Choroid plexus epithelial cell (primary cell): Measurements from ENCODE around the gene DIDO1.

Source experiments
- DNase-seq: peaks from one replicate; pipeline ENCODE4 v3.0.0-alpha.2; 2010; ENCODE audit warnings: low read depth
- H3K4me3 ChIP-seq: 2 replicates; pipeline ENCODE4 v1.5.1; 2011; ENCODE audit warnings: low read depth, mild to moderate bottlenecking, control low read depth, low read length, moderate library complexity
- TF ChIP-seq, protein P1 (sequence below): conservative IDR thresholded peaks from 2 replicates; pipeline ENCODE4 v1.5.1; 2011; ENCODE audit warnings: low read depth, mild to moderate bottlenecking, control low read depth, inconsistent platforms, low read length, moderate library complexity

DIDO1 gene

DNA sequence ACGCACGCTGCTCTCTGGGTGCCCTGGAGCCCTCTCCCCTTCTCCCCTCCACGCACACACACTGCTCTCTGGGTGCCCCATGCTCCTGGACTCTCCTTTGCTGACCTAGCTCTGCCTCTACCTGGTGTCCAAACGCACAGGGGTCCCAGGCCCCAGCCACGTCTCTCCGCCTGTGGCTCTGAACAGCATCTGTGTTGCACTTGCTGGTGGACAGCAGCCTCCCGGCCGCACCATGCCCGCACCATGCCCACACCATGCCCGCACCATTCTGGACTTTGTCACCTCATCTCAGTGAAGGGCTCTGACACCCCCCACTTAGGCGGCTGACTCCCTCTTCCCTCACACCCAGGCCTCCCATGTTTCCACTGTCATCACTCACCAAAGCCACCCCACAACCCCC is 86.5 kb downstream of the DIDO1 start:
- TF ChIP-seq, protein P1, sequence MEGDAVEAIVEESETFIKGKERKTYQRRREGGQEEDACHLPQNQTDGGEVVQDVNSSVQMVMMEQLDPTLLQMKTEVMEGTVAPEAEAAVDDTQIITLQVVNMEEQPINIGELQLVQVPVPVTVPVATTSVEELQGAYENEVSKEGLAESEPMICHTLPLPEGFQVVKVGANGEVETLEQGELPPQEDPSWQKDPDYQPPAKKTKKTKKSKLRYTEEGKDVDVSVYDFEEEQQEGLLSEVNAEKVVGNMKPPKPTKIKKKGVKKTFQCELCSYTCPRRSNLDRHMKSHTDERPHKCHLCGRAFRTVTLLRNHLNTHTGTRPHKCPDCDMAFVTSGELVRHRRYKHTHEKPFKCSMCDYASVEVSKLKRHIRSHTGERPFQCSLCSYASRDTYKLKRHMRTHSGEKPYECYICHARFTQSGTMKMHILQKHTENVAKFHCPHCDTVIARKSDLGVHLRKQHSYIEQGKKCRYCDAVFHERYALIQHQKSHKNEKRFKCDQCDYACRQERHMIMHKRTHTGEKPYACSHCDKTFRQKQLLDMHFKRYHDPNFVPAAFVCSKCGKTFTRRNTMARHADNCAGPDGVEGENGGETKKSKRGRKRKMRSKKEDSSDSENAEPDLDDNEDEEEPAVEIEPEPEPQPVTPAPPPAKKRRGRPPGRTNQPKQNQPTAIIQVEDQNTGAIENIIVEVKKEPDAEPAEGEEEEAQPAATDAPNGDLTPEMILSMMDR: no peak
- no peak for DNase-seq

DNA sequence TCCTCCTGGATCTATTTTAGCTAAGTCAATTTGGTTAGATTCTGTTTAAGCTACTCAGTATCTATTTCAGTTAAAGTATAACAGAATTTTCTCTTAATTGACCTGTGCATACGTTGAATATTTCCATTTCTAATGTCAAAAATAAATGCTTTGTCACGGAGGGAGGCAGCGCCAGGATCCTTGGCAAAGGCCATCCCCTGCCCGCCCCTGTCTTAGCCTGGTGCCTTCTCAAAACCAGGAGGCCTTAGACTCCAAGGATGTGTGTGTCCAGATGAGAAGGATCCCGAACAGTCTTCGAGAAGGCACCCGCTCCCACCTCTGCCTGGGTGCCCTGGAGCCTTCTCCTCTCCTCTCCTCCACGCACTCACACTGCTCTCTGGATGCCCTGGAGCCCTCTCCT is 87.0 kb downstream of the DIDO1 start:
- no peak overlapping the region for H3K4me3 ChIP-seq
- no peak for DNase-seq
- TF ChIP-seq, protein P1: no peak

More for the DNA sequence above, 86.5 kb downstream of the DIDO1 start:
- H3K4me3 ChIP-seq: no peak overlapping the region

DNA sequence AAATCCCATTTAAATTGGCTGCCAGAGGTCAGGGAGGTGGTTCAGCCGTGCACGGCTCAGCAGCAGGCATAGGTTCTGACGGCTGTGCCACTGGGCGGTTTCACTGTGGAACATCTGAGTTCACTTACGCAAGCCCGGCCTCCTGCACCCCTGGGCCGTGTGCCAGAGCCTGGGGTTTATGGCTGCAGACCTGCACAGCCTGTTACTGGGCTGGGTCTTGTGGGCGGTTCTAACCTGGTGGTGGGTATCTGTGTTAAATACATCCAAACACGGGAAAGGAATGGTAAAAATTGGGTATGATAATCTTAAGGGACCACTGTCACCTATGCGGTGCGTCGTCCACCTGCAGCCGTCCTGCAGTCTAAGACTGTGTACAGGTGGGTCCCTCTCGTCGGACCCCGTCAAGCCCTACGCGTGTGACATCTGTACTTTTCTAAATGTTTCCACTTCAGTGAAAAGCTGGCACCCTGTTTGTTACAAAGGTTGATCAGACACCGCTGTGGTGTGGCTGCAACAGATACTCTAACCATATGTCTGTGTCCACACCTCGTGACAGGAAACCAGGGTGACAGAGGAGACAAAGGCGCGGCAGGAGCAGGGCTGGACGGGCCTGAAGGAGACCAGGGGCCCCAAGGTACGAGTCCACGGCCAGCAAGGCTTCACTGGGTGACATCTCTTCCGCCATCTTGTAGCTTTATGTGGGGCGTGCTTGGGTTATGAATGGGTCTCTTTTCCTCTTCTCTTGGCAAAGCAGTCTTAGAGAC is 88.0 kb downstream of the DIDO1 start:
- DNase-seq: peak; percentile 58
- H3K4me3 ChIP-seq: no peak overlapping the region
- TF ChIP-seq, protein P1: no peak

DNA sequence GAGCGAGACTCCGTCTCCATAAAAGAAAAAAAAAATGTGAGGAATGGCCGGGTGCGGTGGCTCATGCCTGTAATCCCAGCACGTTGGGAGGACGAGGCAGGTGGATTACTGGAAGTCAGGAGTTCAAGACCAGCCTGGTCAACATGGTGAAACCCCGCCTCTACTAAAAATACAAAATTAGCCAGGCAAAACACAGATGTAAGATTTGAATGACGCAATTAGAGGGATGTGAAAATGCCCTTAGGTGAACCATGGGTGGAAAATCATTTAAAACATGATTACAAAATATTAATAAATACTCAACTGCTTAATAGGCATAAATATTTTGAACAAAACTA is 88.5 kb downstream of the DIDO1 start:
- no peak overlapping the region for H3K4me3 ChIP-seq
- TF ChIP-seq, protein P1: no peak
- no peak for DNase-seq

DNA sequence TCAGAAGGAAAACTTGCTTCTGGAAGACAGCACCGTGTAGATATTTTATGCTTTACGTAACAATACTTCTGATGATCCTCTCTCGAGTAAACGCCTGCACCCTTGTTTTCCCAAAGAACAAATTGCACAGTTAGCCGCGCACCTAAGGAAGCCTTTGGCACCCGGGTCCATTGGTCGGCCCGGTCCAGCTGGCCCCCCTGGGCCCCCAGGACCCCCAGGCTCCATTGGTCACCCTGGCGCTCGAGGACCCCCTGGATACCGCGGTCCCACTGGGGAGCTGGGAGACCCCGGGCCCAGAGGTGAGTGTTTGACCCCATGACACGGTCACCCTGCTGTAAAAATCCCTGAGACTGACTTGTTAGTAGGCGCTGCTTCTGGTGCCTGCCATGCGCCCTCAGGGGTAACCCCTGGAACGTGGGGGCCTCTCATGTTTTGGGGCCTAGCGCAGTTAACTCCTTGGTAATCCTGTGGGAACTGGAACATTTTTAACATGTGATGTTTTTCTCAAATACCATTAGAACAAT is 89.3 kb downstream of the DIDO1 start:
- H3K4me3 ChIP-seq: no peak overlapping the region
- no peak for DNase-seq
- TF ChIP-seq, protein P1: no peak

DNA sequence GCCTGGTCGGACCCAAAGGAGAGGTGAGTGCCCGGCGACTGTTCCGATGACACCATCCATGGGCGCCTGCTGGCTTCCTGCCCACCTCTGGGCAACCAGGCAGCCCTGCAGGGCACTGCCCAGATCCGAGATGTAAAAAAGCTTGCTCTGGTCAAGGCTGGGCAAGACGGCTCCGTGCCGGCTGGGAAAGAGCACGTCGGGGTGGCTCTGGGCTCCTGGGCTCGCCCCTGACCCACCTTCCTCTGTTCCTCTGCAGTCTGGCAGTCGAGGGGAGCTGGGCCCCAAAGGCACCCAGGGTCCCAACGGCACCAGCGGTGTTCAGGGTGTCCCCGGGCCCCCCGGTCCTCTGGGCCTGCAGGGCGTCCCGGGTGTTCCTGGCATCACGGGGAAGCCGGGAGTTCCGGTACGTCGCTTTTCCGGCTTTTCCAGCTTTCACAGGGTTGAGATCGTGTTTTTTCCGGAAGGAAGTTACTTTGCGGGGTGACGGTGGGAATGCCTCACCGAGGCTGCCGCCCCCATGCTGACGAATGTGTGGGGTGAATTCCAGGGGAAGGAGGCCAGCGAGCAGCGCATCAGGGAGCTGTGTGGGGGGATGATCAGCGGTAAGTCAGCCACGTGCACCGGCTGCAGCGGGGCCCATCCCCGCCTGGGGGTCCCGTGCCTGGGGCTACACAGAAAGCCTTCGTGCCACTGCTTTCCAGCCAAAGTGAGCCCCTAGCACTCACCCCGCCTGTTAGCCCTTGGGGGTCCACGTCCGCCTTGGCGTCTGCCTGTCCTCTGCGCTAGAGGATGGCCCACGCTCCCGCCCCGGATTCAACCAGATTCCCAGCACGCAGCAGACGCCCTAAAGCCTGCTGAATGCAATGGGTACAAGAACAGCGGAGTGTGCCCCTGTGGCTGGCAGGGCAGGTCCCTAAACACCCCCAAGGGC is 90.1 kb downstream of the DIDO1 start:
- DNase-seq: no peak
- TF ChIP-seq, protein P1: no peak
- H3K4me3 ChIP-seq: no peak overlapping the region
